Neural cell (in vitro differentiated cells): ENCODE data around the gene HOMER2. TPM values are rescaled to one million over a fixed set of nuclear protein-coding genes. Genes with fewer than 3 reads are reported as not detected.

Experiments
- H2AFZ ChIP-seq: fragments of 200-600, 300-800 bp; sonication (generic), shearing (Covaris generic); 2 replicates; pipeline ENCODE4 v1.6.0; 2014; ENCODE audit warnings: low read depth, mild to moderate bottlenecking, antibody characterized with exemption, low read length, moderate library complexity
- H3F3A ChIP-seq: fragments of 200-600 bp; shearing (Covaris generic); 2 replicates; pipeline ENCODE4 v1.6.1; 2016; ENCODE audit warnings: mild to moderate bottlenecking, moderate library complexity, mixed read lengths, antibody characterized with exemption, low read length; ENCODE audit not compliant: insufficient read depth, poor library complexity, severe bottlenecking
- H3K27ac ChIP-seq: fragments of 200-600, 300-800 bp; sonication (generic), shearing (Covaris generic); 2 replicates; pipeline ENCODE4 v1.5.1; 2014; ENCODE audit warnings: mild to moderate bottlenecking, low read length, moderate library complexity
- H3K27me3 ChIP-seq: fragments of 300-800, 200-600 bp; sonication (generic), shearing (Covaris generic); 2 replicates; pipeline ENCODE4 v1.6.0; 2014; ENCODE audit warnings: mild to moderate bottlenecking, low read depth, low read length, moderate library complexity; ENCODE audit not compliant: insufficient read depth
- H3K36me3 ChIP-seq: fragments of 300-800, 200-600 bp; sonication (generic), shearing (Covaris generic); 2 replicates; pipeline ENCODE4 v1.5.1; 2014; ENCODE audit warnings: mild to moderate bottlenecking, antibody characterized with exemption, low read length, moderate library complexity; ENCODE audit not compliant: insufficient read depth
- H3K4me2 ChIP-seq: fragments of 300-800, 200-600 bp; sonication (generic), shearing (Covaris generic); 2 replicates; pipeline ENCODE4 v1.6.0; 2014; ENCODE audit warnings: mild to moderate bottlenecking, low read length
- H3K4me3 ChIP-seq: fragments of 300-800, 200-600 bp; sonication (generic), shearing (Covaris generic); 2 replicates; pipeline ENCODE4 v1.5.1; 2014; ENCODE audit warnings: mild to moderate bottlenecking, low read length, moderate library complexity
- H3K79me2 ChIP-seq: fragments of 200-600 bp; shearing (Covaris generic); replicated peaks from 2 replicates; pipeline ENCODE4 v1.6.0; 2014; ENCODE audit warnings: mild to moderate bottlenecking, low read length, moderate library complexity; ENCODE audit not compliant: insufficient read depth
- H3K9ac ChIP-seq: fragments of 300-800, 200-600 bp; sonication (generic), shearing (Covaris generic); 2 replicates; pipeline ENCODE4 v1.6.1; 2016; ENCODE audit warnings: mild to moderate bottlenecking, low read length, mixed read lengths
- H3K9me2 ChIP-seq: fragments of 200-600 bp; shearing (Covaris generic); 2 replicates; pipeline ENCODE4 v1.6.1; 2016; ENCODE audit warnings: mild to moderate bottlenecking, low read length, mixed read lengths; ENCODE audit not compliant: insufficient read depth
- H3K9me3 ChIP-seq: fragments of 200-600, 300-800 bp; sonication (generic), shearing (Covaris generic); 2 replicates; pipeline ENCODE4 v1.6.1; 2016; ENCODE audit warnings: mild to moderate bottlenecking, mixed run types, low read length, moderate library complexity, mixed read lengths
- H4K20me1 ChIP-seq: fragments of 200-600 bp; shearing (Covaris generic); 2 replicates; pipeline ENCODE4 v1.6.1; 2016; ENCODE audit warnings: mild to moderate bottlenecking, mixed run types; ENCODE audit not compliant: insufficient read depth
- CTCF ChIP-seq: fragments of 450-650 bp; IDR thresholded peaks from 2 replicates; pipeline ENCODE4 v1.5.1; 2014; ENCODE audit warnings: antibody characterized with exemption, mild to moderate bottlenecking, moderate library complexity; ENCODE audit not compliant: poor library complexity, severe bottlenecking
- EP300 ChIP-seq: fragments of 450-650 bp; conservative IDR thresholded peaks from 2 replicates; pipeline ENCODE4 v1.6.1; 2014; ENCODE audit warnings: antibody characterized with exemption, mild to moderate bottlenecking, moderate library complexity; ENCODE audit not compliant: poor library complexity, severe bottlenecking
- EZH2 ChIP-seq: fragments of 200-600, 300-800 bp; shearing (Covaris generic), sonication (generic); IDR thresholded peaks from 2 replicates; pipeline ENCODE4 v1.6.1; 2014; ENCODE audit warnings: antibody characterized with exemption, low read length, borderline replicate concordance, mild to moderate bottlenecking; ENCODE audit not compliant: insufficient read depth, poor library complexity, severe bottlenecking
- MXI1 ChIP-seq: fragments of 450-650 bp; conservative IDR thresholded peaks from 2 replicates; pipeline ENCODE4 v1.6.1; 2014; ENCODE audit warnings: antibody characterized with exemption, mild to moderate bottlenecking; ENCODE audit not compliant: poor library complexity, severe bottlenecking
- POLR2AphosphoS5 ChIP-seq: IDR thresholded peaks from 2 replicates; pipeline ENCODE4 v1.6.1; 2012
- RAD21 ChIP-seq: fragments of 450-650 bp; conservative IDR thresholded peaks from 2 replicates; pipeline ENCODE4 v1.6.1; 2014; ENCODE audit warnings: antibody characterized with exemption, mild to moderate bottlenecking, moderate library complexity
- REST ChIP-seq: IDR thresholded peaks from 2 replicates; pipeline ENCODE4 v1.6.1; 2012; ENCODE audit warnings: borderline replicate concordance
- SMC3 ChIP-seq: fragments of 450-650 bp; conservative IDR thresholded peaks from 2 replicates; pipeline ENCODE4 v1.6.1; 2014; ENCODE audit warnings: antibody characterized with exemption, mild to moderate bottlenecking, moderate library complexity; ENCODE audit not compliant: poor library complexity
- TAF1 ChIP-seq: IDR thresholded peaks from 2 replicates; pipeline ENCODE4 v1.6.1; 2012; ENCODE audit warnings: low read depth
- polyA plus RNA-seq: library from polyadenylated mRNA; depleted of rRNA; stranded (reverse); fragments of >200 nt; gene quantifications from 2 replicates; pipeline ENCODE4 v1.2.3, GENCODE V29; 2014

HOMER2 gene
- polyA plus RNA-seq, 1 donor from 2014 or later, result 21.7 TPM

DNA sequence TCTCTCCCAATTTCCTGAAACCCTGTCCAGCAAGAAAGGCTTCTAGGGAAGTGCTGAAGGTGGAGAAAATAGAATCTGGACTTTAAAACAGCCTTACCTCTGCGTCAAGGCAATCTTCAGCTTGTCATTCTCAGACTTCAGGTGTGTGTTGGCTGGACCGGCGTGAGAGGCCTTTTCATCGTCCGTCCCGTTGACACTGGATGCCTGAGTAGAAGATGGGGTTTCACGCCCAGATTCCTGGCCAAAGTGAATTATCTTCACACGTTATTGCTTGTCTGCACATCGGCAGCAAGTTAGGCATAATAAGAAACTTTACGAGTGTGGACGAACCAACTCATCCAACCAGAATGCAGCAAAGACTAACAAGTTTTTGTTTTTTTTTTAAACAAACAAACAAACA is 93.6 kb downstream of the HOMER2 start:
- TF ChIP-seq SMC3 (no peak), EZH2 (no peak), EP300 (no peak), RAD21 (no peak), POLR2AphosphoS5 (no peak), MXI1 (no peak), TAF1 (no peak), REST (no peak), CTCF (no peak)
- H3K4me2 ChIP-seq, result no peak overlapping the region
- no peaks in the 10 kb centered on the region for H3F3A ChIP-seq
- no peak overlapping the region for H2AFZ ChIP-seq
- no peaks in the 10 kb centered on the region for H3K9me2 ChIP-seq
- H4K20me1 ChIP-seq, result no peaks in the 10 kb centered on the region
- no peak overlapping the region for H3K27ac ChIP-seq
- H3K79me2 ChIP-seq, result no peaks in the 10 kb centered on the region
- H3K4me3 ChIP-seq, result no peak overlapping the region
- H3K27me3 ChIP-seq, result no peaks in the 10 kb centered on the region
- no peaks in the 10 kb centered on the region for H3K9me3 ChIP-seq
- no peak overlapping the region for H3K9ac ChIP-seq
- H3K36me3 ChIP-seq, result no peaks in the 10 kb centered on the region

DNA sequence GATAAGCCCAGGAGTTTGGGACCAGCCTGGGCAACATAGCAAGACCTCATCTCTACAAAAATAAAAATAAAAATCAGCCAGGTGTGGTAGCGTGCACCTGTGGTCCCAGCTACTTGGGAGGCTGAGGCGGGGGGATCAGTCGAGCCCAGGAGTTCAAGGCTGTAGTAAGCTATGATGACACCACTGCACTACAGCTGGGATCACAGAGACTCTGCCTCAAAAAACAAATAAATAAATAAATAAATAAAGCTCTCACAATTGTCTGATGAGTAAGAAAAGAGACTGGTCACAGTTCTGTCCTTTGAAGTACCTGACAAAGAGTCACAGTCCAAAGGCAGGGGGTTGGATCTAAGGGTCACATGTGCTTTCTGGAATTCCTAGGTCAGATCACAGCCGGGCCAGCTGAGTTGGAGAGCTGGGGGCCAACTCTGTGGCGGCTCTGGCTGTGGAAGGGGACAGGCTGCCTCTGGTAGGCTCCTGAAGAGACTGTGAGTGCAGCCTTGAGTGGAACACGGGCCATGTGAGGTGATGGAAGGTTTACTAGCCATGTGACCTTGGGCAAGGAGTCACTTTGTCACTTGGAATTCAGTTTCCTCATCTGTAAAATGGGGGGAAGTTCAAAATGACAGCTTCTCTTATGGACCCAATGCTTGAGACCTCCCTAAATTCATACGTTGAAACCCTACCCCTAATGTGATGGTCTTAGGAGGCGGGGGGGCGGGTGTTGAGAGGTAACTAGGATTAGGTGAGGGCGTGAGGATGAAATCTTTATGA is 95.9 kb downstream of the HOMER2 start:
- Histone ChIP-seq H3K9me3 (no peaks in the 10 kb centered on the region), H3K27ac (no peak overlapping the region), H3F3A (no peaks in the 10 kb centered on the region), H4K20me1 (no peaks in the 10 kb centered on the region), H2AFZ (no peak overlapping the region), H3K9ac (no peak overlapping the region), H3K9me2 (no peaks in the 10 kb centered on the region), H3K36me3 (no peaks in the 10 kb centered on the region), H3K4me2 (no peak overlapping the region), H3K79me2 (no peaks in the 10 kb centered on the region), H3K4me3 (no peak overlapping the region), H3K27me3 (no peaks in the 10 kb centered on the region)
- TF ChIP-seq REST, result no peak
- TF ChIP-seq EZH2, result no peak
- no peak for TF ChIP-seq SMC3
- no peak for TF ChIP-seq CTCF
- no peak for TF ChIP-seq MXI1
- TF ChIP-seq EP300, result no peak
- TF ChIP-seq RAD21, result no peak
- TF ChIP-seq POLR2AphosphoS5, result no peak
- TF ChIP-seq TAF1, result no peak
